Heart left ventricle (tissue), 16 donors: ENCODE results near the gene RILPL1. TPM values are rescaled to one million over a fixed set of nuclear protein-coding genes. Genes with fewer than 3 reads are reported as not detected.
"Not testable (repeated sequence)": the region's sequence is repeated elsewhere in the genome, so short reads cannot be mapped to it uniquely, and the experiment has no call there.

ENCODE experiments used
- ATAC-seq, 4 donors: fragments of 200-7000 bp; cut with Tn5 transposase; one replicate each; pipeline ENCODE4 v1.9.1; 2020 to 2022; ENCODE audit warnings: moderate library complexity in 4 of 4, mild to moderate bottlenecking in 3 of 4, moderate number of reproducible peaks in 1 of 4
- DNase-seq, 5 donors: peaks; one replicate each; pipeline ENCODE4 v3.0.0-alpha.2; 2020
- H3K27ac ChIP-seq, 12 donors: fragments of 200-600 bp; sonication (generic) in 4 of 12; one replicate each; pipeline versions ENCODE4 v1.5.0 to v1.8.0; 2016 to 2022; ENCODE audit warnings: mild to moderate bottlenecking in 2 of 12
- H3K27me3 ChIP-seq, 9 donors: fragments of 200-600 bp; sonication (generic) in 2 of 9; one replicate each; pipeline versions ENCODE4 v1.5.1 to v1.8.0; 2016 to 2022; ENCODE audit warnings: mild to moderate bottlenecking in 3 of 9
- H3K36me3 ChIP-seq, 9 donors: fragments of 200-600 bp; sonication (generic) in 2 of 9; one replicate each; pipeline versions ENCODE4 v1.5.0 to v1.8.0; 2018 to 2022; ENCODE audit warnings: mild to moderate bottlenecking in 2 of 9
- H3K4me1 ChIP-seq, 12 donors: fragments of 200-600 bp; sonication (generic) in 4 of 12; one replicate each; pipeline versions ENCODE4 v1.5.0 to v1.8.0; 2016 to 2022; ENCODE audit warnings: mild to moderate bottlenecking in 3 of 12
- H3K4me3 ChIP-seq, 12 donors: fragments of 200-600 bp; sonication (generic) in 4 of 12; one replicate each; pipeline versions ENCODE4 v1.5.0 to v1.8.0; 2017 to 2022; ENCODE audit warnings: mild to moderate bottlenecking in 9 of 12, moderate library complexity in 4 of 12
- H3K9me3 ChIP-seq, 12 donors: fragments of 200-600 bp; sonication (generic) in 4 of 12; one replicate each; pipeline versions ENCODE4 v1.5.0 to v1.8.0; 2016 to 2022; ENCODE audit warnings: mild to moderate bottlenecking in 1 of 12
- POLR2A ChIP-seq, 2 donors: fragments of 450-650 bp; IDR thresholded peaks; one replicate each; pipeline ENCODE4 v1.6.1; 2017; ENCODE audit warnings: antibody characterized with exemption in 2 of 2, mild to moderate bottlenecking in 2 of 2, moderate library complexity in 2 of 2
- WGBS, 4 donors: extraction: QIAGEN DNeasy Blood & Tissue Kit in 2 of 4; methylation state at CpG; one replicate each; pipeline versions ENCODE4 v1.1.5 to v1.1.7; 2013 to 2018; 5-methylcytosine and 5-hydroxymethylcytosine counted together
- intact Hi-C, 10 donors: fragments of 100-400 bp; cut with DNase I; formaldehyde crosslinking; loops; one replicate each; pipeline versions ENCODE4 v1.11.1 to v1.14.2; 2022
- polyA plus RNA-seq, 2 donors: library from polyadenylated mRNA; stranded (reverse); fragments of 200-250 nt; gene quantifications; one replicate each; pipeline ENCODE4 v1.2.3, GENCODE V29; 2013
- total RNA-seq, 9 donors: library from RNA; depleted of rRNA in 2 of 9; stranded (reverse); fragments of >200 nt in 2 of 9; fragmentation: NEBNext Ultra II Directional in 3 of 9; extraction: Animal tissue kit (Norgen Biotek cat#: 25700) in 3 of 9; gene quantifications; one replicate each; pipeline versions ENCODE4 v1.1.0 to v1.2.4, GENCODE V29; 2016 to 2023
- TF ChIP-seq, protein P1 (sequence below), 12 donors: fragments of 200-600 bp; sonication (generic) in 4 of 12; IDR thresholded peaks; one replicate each; pipeline versions ENCODE4 v1.5.0 to v1.8.0; 2018 to 2022; ENCODE audit warnings: antibody characterized with exemption in 12 of 12, mild to moderate bottlenecking in 5 of 12
- donor health status: ischemic (EF 13 %, LVEDD 7.1; RV severe dilation, severe dysfunction).
- donor health status: healthy with polysubstance abuse.
- donor health status: DM: no; HTN: yes; CAD: no.
- donor health status: DM: no; HTN: no; CAD: no.
- donor health status: ischemic (EF 25% LVEDD 6.9; RV normal size, moderate dysfunction).
- donor health status: ischemic (EF 25% LVEDD 5.7; RV mildly dilated, moderate dysfunction).
- donor health status: healthy.
- donor health status: DM: yes; HTN: yes; CAD: no.
- donor health status: ischemic (EF 35%, LVEDD 5.7; RV mildly dilated, moderate dysfunction).
- donor health status: nonischemic (EF 11% LVEDD 7.7; RV severe dilation, severe dysfunction).
- donor health status: DM: yes; HTN: yes; CAD: no.
- donor health status: PGD.
- donor health status: ischemic (EF 29% LVEDD 5.4; RV normal size, mild dysfunction).
- donor health status: nonischemic (EF 23%, LVEDD 6.1; RV moderate dilation, normal function).

The RILPL1 gene
- total and polyA plus RNA-seq, 11 donors, result 64.1 to 119 (median 79.4) TPM

DNA sequence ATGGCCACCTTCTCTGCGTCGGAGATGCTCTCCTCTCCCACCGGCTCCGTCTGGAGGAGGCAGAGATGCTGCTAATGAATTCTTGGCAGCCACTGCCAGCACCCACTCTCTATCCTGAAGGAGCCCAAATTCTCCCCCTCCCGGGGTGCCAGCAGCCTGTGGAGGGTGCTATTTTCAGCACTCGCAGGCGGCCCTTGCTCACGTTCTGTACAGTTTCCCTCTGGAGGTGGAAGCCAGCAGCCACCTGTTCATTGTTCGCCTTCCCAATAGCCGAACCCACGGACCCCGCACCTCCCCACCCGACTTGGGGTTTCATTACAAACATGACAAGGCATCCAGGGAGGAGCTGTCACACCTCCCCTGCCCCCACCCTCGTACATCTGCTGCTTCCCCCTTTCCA lies 47.8 kb downstream of the RILPL1 start:
- no peaks in the 10 kb centered on the region for H3K27me3 ChIP-seq
- 78 to 83% (median 80%) methylated on average over 14 of the region's 14 CpGs for WGBS, 4 donors
- no peak for DNase-seq
- peaks cover 0 to 4% (median 0%) of the 10 kb centered on the region in 12 donors for H3K4me1 ChIP-seq
- intact Hi-C loops, result no loop called here
- TF ChIP-seq POLR2A (IDR thresholded peaks at IDR 0.05), result no peak
- TF ChIP-seq, protein P1, sequence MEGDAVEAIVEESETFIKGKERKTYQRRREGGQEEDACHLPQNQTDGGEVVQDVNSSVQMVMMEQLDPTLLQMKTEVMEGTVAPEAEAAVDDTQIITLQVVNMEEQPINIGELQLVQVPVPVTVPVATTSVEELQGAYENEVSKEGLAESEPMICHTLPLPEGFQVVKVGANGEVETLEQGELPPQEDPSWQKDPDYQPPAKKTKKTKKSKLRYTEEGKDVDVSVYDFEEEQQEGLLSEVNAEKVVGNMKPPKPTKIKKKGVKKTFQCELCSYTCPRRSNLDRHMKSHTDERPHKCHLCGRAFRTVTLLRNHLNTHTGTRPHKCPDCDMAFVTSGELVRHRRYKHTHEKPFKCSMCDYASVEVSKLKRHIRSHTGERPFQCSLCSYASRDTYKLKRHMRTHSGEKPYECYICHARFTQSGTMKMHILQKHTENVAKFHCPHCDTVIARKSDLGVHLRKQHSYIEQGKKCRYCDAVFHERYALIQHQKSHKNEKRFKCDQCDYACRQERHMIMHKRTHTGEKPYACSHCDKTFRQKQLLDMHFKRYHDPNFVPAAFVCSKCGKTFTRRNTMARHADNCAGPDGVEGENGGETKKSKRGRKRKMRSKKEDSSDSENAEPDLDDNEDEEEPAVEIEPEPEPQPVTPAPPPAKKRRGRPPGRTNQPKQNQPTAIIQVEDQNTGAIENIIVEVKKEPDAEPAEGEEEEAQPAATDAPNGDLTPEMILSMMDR (IDR thresholded peaks at IDR 0.05), result no peak
- peak overlapping the region in 1 of 12 donors; percentile 41 for H3K27ac ChIP-seq
- ATAC-seq, result peak in 2 of 4 donors; percentile 12 to 13
- H3K4me3 ChIP-seq, result no peak overlapping the region
- peaks cover 0 to 55% (median 23%) of the 10 kb centered on the region in 9 donors for H3K36me3 ChIP-seq
- no peaks in the 10 kb centered on the region for H3K9me3 ChIP-seq

DNA sequence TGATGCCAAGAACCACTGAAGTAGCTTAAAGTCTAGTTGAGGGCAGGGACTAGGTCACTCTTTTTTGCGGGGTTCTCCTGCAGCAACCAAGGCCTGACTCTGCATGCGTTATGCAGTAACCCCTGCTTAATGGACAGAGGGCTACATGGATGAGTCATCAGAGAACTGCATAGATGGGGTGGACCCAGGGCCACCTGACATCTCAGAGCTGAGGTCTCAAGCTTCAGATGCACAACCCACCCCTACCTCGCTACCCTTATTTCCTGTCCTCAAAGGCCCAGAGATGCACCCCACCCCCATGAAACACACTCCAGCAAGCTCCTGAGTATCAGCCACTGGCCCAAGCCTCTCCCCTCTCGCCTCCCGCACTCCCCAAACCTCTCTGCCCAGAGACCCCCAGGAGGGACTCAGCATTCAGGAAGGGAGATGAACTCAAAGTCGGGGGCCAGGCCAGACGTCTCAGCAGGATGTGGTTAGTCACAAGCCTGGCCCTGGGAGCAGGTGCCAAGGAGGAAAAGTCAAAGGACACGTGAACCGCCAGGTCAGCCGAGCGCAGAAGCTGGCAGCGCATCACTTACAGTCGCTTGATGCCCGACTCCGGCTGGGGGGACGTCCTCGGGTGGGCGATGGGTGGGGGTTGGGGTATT lies 49.8 kb downstream of the RILPL1 start:
- Histone ChIP-seq H3K4me1 (peaks cover 0 to 23% (median 14%) of the 10 kb centered on the region in 12 donors), H3K27me3 (no peaks in the 10 kb centered on the region), H3K9me3 (no peaks in the 10 kb centered on the region), H3K4me3 (no peak overlapping the region), H3K27ac (no peak overlapping the region), H3K36me3 (peaks cover 0 to 47% (median 23%) of the 10 kb centered on the region in 9 donors)
- no peak for DNase-seq
- no peak for ATAC-seq
- intact Hi-C loops, result loop anchor here in 1 of 10 donors (5.0 kb wide), 1 partner anchor 34 kb away; no protein-coding TSS in a partner anchor
- no peak for TF ChIP-seq POLR2A (IDR thresholded peaks at IDR 0.05)
- TF ChIP-seq, protein P1 (IDR thresholded peaks at IDR 0.05), result no peak
- 73 to 86% (median 84%) methylated on average over 18 of the region's 18 CpGs for WGBS, 4 donors

DNA sequence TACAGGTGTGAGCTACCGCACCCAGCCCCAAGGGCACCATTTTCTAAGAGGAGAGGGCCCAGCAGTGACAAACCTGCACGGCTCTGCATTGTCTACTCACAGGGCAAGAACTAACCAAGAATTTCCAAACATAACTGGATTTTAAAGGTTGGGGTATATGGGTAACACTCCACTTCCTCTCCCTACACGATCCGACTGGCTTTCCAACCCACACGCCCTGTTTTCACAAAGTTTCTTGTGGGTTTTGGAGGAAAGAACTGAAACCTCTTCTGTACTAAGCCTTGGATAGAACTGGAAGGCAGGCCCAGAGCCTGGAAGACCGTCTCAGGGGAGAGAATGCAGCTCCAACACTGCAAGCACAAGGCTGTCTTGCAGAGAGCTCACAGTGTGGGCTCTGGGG lies 50.6 kb downstream of the RILPL1 start:
- Histone ChIP-seq H3K27ac (peak overlapping the region in 1 of 12 donors; percentile 37), H3K9me3 (no peaks in the 10 kb centered on the region), H3K36me3 (peaks cover 0 to 55% (median 23%) of the 10 kb centered on the region in 9 donors), H3K4me1 (peaks cover 0 to 30% (median 15%) of the 10 kb centered on the region in 12 donors), H3K4me3 (no peak overlapping the region), H3K27me3 (no peaks in the 10 kb centered on the region)
- no peak for TF ChIP-seq POLR2A (IDR thresholded peaks at IDR 0.05)
- TF ChIP-seq, protein P1 (IDR thresholded peaks at IDR 0.05), result no peak
- no peak for ATAC-seq
- 88 to 96% (median 92%) methylated on average over 6 of the region's 6 CpGs for whole genome bisulfite sequencing, 4 donors
- intact Hi-C loops, result loop anchor here in 1 of 10 donors (5.0 kb wide), 1 partner anchor 34 kb away; no protein-coding TSS in a partner anchor
- DNase-seq, result no peak

DNA sequence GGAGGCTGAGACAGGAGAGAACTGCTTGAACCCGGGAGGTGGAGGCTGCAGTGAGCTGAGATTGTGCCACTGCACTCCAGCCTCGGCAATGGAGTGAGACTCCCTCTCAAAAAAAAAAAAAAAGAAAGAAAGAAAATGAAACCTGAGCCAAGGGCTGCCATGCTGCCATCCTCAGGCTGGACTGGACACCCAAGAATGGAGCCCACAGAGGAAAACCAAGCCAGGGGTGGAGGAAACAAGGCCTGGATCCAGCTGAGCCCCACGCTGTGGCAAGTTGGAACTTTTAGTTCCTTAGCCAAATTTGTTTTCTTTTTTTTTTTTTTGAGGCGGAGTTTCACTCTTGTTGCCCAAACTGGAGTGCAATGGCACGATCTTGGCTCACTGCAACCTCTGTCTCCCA lies 52.3 kb downstream of the RILPL1 start:
- Histone ChIP-seq H3K36me3 (peaks cover 0 to 63% (median 25%) of the 10 kb centered on the region in 9 donors), H3K4me1 (peaks cover 0 to 32% (median 16%) of the 10 kb centered on the region in 12 donors), H3K27ac (peak overlapping the region in 2 of 12 donors; percentile 90 to 92)
- ATAC-seq, DNase-seq, H3K27me3 ChIP-seq, H3K4me3 ChIP-seq, H3K9me3 ChIP-seq: not testable (repeated sequence)
- intact Hi-C loops, result loop anchor here in 1 of 10 donors (5.0 kb wide), 1 partner anchor 36 kb away; no protein-coding TSS in a partner anchor
- WGBS, 4 donors, result 89 to 95% (median 92%) methylated on average over 5 of the region's 5 CpGs
